Measurements from ENCODE around the gene CLMP.
"Not testable (repeated sequence)": the region's sequence is repeated elsewhere in the genome, so short reads cannot be mapped to it uniquely, and the experiment has no call there.

Gene CLMP

DNA sequence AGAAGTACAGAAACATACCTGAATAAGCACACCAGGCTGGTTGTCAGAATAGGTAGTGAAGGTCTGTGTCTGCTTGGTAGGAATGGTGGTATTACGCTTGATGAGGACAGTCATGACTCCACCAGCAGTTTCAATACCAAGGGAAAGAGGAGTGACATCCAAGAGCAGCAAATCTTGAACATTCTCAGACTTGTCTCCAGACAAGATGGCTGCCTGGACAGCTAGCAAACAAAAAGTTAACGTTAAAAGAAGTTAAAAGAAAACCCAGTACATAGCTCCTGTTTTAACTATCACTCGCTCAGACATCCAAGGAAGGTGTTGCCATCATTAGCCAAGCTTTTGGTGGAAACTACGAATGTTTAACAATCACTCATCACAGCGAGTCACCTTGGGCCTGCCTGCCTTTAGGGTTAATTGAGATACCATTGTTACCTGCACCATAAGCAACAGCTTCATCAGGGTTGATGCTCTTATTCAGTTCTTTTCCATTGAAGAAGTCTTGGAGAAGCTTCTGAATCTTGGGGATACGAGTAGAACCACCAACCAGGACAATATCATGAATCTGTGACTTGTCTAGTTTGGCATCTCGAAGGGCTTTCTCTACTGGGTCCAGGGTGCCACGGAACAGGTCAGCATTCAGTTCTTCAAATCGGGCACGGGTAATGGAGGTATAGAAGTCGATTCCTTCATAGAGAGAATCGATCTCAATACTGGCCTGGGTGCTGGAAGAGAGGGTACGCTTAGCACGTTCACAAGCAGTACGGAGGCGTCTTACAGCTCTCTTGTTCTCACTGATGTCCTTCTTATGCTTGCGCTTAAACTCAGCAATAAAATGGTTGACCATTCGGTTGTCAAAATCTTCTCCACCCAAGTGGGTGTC lies 135.8 kb downstream of the CLMP start:
- DNase-seq (ENCODE audit: low read depth in 2 of 3, low spot score in 2 of 3), result not testable (repeated sequence)

DNA sequence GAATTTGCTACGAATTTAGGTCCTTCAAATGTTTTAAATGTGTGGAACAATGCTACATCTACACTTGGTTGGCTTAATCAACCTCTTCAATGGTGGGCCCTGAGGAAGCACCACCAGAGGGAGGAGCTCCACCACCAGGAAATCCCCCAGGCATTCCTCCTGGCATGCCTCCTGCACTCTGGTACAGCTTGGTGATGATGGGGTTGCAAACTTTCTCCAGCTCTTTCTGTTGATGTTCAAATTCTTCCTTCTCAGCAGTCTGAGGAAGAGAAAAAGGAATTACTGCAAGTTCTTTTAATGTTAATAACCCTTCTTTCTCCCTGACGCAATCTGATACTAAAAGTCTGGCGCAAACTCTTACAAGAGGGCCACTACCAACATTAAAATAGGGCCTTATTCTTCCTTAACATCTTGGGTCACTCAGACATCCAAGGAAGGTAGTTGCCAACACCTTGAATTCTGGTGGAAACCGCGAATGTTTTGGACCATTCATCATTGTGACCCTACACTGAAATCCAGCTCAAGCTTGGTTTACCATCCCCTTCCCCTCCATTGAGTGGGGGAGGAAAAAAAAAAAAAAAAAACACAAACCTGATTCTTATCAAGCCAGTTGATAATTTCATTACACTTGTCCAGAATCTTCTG lies 137.3 kb downstream of the CLMP start:
- no peak for DNase-seq (ENCODE audit: low read depth in 2 of 3, low spot score in 2 of 3)

DNA sequence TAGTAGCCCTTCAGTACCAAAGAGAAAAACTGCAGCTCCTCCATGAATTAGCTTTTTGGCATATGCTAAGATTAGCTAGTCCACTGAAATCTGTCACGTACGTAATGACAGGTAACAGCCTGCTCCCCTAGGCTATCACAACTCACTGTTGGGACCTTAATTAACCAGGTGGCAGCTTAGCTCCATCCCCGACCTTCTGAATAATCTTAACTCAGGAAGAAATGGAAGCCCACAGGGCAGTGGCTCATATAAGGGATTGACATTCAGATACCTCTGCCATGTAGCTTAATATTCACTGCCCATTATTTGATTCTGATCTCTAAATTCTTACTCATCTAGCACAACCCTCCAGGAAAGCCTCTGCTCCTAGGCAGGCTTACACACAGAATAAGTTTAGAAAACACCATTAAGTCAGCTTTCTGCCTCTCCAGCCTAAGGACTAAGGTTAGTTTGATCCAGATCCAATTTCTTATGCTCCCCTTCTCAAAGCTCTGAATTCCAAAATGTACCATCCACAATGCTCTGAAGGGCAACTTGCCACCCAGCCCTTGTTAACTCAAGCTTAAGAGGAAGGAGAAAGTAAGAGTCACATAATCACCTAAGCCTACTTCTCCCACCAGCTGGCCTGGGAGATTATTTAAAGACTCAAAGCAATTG lies 138.1 kb downstream of the CLMP start:
- DNase-seq (ENCODE audit: low read depth in 2 of 3, low spot score in 2 of 3), result no peak

DNA sequence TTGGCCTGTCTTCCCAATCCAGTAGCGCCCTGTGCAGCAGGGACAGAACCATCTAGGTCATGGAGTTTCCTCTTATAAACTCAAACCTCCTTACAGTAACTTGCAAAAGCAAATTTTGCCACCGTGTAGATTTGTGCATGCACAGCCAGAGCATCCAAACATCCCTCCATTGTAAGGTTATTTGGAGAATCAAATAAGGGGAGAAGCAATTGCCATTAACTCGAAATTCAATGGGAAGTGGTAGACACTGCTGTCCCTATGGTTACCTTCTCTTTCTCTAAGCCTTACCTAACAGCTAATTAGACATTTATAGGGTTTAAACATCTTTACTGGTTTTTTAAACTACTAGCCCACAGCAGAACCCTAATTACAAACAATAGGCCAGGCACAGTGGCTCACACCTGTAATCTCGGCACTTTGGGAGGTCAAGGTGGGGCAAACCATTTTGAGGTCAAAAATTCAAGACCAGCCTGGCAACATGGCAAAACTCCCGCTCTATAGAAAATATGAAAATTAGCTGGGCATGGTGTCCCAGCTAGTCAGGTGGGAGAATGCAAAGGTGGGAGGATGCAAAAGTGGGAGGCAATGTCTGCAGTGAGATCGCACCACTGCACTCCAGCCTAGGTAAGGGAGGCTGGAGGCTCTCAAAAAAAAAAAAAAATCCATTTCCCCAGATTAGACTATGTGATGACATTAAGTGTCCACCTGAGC lies 139.7 kb downstream of the CLMP start:
- DNase-seq (ENCODE audit: low read depth in 2 of 3, low spot score in 2 of 3), result peak in 1 of 3 experiments; percentile 20

DNA sequence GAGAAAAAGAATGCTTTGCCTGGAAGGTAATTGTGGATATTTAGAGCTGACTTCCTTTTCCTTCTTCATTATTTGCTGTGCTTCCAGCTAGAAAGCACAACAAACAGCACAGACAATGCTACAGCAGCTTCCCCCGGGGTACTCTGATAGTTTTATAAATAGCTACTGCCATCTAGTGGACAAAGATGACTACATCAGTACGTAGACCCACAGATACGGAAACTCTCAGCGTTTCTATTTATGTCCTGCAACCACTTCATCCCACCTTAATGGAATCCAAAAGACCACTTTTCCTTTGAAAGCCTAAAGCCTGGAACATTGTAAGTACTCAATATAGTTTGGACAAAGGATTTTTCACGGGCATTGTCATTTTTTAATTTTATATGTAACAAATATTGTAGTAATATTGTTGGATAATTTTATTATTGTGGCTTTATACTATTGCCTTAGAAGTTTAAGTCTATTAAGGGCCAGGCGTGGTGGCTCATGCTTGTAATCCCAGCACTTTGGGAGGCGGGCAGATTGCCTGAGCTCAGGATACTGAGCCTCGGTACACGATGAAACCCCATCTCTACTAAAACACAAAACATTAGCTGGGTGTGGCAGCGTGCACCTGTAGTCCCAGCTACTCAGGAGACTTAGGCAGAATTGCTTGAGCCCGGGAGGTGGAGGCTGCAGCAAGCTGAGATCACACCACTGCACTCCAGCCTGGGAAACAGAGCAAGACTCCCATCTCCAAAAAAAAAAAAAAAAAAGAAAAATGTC lies 140.6 kb downstream of the CLMP start:
- peak in 1 of 3 experiments; percentile 23 for DNase-seq (ENCODE audit: low read depth in 2 of 3, low spot score in 2 of 3)

DNA sequence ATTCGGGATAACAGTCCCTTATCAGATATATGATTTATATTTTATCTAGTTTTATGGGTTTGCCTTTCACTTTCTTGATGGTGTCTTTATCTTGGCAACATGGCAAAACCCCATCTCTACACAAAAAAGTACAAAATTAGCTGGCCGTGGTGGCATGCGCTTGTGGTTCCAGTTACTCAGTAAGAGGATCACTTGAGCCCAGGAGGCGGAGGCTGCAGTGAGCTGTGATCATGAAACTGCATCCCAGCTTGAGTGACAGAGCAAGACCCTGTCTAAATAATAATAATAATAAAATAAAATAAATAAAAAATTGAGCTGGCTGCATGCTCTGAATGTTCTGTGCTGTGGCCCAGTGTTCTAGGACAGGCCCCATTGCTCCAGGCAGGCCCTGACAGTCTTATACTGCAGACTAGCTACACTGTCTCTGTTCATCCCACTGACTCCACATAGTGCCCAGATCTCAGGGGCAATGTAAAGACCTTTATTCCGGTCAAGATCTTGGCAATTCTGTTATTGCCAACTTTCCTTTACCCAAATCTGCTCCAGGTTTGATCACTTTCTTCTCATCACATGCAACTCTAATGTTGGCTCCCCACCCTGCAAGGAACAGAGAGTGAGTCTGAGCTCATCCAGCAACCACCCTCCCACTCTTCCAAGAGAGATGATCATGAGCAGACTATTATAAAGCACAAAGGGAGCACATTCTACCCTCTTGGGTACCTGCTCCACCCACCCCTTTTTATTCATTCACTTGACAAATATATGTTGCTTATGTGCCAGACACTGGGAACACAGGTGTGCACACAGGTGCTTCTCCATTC lies 141.9 kb downstream of the CLMP start:
- no peak for DNase-seq (ENCODE audit: low read depth in 2 of 3, low spot score in 2 of 3)

DNA sequence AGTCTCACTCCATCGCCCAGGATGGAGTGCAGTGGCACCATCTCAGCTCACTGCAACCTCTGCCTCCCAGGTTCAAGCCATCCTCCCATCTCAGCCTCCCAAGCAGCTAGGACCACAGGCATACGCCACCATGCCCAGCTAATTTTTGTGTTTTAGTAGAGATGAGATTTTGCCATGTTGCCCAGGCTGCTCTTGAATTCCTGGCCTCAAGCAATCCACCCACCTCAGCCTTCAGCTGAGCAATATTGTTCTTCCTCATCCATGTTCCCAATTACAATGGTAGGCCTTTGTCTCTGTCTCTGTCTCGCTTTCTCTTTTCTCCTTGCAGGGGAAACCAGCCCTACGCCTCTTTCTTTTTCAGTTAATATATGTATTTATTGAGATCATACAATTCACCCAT lies 143.4 kb downstream of the CLMP start:
- DNase-seq (ENCODE audit: low read depth in 2 of 3, low spot score in 2 of 3), result no peak

DNA sequence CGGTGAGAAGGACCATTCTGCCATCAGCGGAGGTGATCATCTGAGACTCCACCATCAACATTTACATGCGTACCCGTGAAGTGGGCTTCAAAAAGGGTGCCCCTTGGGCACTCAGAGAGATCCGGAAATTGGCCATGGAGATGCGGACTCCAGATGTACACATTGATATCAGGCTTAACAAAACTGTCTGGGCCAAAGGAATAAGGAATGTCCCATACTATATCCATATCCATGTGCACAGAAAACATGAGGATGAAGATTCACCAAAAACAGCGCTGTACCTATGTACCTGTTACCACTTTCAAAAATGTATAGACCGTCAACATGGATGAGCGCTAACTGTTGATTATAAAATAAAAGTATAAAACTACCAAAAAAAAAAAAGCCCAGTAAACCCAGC lies 143.9 kb downstream of the CLMP start:
- DNase-seq (ENCODE audit: low read depth in 2 of 3, low spot score in 2 of 3), result no peak

DNA sequence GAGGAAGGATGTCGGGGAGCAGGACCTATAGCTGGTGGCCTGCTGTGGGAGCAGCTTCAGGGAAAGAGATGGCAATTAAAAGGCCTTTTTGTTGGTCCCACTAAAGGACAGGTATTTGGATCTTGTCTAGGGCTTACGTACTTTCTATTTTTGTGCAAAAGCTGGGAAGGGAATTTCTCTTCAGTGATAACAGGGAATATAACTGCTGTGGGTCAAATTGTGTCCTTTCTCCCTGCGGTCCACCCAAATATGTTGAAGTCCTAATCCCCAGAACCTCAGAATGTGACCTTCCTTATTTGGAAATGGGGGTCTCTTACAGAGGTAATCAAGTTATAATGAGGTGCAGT lies 147.1 kb downstream of the CLMP start:
- no peak for DNase-seq (ENCODE audit: low read depth in 2 of 3, low spot score in 2 of 3)

DNA sequence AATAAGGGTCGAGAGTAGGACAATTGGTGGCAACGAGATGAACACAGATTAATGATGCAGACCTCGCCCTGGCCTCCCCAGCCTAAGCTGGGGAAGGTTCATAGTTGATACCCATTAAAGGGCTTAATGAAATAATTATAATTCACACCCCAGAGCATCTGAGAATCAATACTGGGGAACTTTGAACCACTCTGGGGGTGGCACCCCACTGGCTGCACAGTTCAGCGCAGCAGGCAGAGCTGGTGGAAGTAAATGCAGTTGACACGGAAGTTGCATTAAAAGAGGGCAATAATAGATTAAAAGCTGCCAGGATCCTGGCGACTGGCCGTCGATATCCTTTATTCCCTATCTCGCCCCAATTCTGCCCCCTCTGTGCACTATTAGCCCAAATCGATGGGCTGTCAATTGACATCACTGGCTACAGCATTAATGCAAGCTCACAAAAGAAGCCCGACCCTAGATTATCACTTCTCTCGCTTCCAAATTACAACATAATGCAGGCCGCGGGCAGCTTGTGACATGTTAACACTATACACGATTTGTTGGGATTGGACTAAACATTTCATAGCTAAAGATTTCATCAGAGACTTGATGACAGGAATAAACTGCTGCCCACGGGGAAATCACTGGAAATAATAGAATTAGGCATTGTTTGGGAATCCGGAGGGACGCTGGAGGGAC lies 147.6 kb downstream of the CLMP start:
- DNase-seq (ENCODE audit: low read depth in 2 of 3, low spot score in 2 of 3), result no peak

DNA sequence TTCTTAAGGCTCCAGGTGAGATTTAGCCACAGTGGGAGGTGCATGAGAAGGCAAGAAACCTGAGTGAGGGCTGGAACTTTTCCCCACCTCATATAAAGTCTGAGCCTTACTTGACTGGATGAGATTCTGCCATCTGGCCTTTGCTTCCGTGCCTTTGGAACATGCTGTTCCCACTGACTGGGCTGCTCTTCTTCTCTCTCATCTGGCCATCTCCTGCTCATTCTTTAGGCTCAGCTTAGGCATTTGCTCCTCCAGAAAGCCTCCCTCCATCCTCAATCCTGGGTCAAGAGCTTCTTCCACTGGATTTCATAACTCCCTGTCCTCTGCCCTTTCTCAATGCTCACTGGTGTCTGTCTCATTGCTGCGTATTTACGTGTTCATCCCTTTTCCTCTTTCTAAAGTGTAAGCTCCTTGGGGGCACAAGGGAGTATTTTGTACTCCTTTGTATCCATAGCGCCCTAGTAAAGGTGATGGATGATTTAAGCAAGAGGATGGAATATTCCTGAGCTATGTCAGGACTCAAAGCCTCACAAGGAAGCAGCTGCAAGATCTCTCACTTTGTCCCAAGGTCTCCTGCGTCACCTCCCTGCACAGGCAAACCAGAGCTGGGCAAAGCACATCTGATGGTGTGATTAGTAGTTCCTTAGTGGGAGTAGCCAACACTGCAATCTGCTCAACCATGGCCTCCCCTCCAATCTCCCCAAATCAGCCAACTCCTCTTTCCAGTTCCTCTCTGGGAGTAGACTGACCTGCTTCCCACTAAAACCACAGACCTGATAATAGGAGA lies 148.4 kb downstream of the CLMP start:
- no peak for DNase-seq (ENCODE audit: low read depth in 2 of 3, low spot score in 2 of 3)

DNA sequence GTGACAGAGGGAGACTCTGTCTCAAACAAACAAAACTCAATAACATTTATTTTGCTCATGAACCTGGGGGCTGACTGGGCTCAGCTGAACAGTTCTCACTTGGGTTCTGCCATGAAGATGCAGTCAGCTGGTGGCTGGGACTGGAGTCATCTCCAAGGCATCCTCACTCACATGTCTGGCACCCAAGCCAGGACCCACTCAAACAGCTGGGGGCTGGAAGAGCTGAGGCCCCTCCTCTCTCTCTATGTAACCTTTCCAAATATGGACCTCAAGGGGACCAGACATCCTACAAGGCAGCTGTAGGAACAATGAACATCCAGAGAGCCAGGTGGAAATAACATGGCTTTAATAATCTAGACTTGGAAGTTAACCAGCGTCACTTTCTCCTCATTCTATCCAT lies 149.9 kb downstream of the CLMP start:
- no peak for DNase-seq (ENCODE audit: low read depth in 2 of 3, low spot score in 2 of 3)

DNA sequence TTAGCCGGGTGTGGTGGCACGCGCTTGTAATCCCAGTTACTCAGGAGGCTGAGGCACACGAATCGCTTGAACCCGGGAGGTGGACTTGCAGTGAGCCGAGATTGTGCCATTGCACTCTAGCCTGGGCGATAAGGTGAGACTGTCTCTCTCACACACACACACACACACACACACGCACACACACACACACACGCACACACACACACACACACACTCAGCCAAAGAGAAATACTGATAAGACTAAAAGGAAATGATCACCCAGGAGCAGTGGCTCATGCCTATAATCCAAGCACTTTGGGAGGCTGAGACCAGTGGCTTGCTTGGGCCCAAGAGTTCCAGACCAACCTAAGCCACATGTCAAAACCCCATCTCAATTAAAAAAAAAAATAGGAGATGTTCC lies 153.9 kb downstream of the CLMP start:
- DNase-seq (ENCODE audit: low read depth in 2 of 3, low spot score in 2 of 3), result no peak

DNA sequence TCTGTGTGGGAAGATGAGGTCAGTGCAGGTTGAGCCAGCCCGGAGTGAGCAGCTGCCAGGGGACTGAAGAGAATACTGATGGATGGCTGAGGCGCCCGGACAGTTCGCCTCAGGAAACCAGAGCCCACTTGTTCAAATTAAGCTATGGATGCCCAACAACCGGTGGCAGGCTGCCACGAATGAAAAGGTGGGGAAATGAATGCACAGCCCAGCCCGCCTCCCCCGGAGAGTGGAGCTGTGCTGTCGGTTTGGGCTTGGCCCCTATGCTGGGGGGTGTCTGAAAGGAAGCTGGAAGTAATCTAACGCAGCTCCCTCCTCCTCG lies 155.0 kb downstream of the CLMP start:
- no peak for DNase-seq (ENCODE audit: low read depth in 2 of 3, low spot score in 2 of 3)

DNA sequence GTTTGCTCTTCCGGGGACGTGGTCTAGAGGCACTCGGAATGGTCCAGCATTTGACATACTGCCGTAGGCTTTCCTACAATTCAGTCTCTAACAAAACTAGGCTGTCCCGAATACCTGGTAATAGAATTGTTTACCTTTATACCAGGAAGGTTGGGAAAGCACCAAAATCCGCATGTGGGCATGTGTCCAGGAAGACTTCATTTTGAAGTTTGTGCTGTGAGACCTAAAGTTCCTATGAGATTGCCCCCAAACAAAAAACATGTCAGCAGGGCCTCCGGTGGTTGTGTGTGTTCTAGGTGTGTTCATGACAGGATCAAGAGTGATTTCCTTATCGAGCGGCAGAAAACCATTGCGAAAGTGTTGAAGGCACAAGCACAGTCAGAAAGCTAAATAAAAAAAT lies 159.2 kb downstream of the CLMP start:
- no peak for DNase-seq (ENCODE audit: low read depth in 2 of 3, low spot score in 2 of 3)

DNA sequence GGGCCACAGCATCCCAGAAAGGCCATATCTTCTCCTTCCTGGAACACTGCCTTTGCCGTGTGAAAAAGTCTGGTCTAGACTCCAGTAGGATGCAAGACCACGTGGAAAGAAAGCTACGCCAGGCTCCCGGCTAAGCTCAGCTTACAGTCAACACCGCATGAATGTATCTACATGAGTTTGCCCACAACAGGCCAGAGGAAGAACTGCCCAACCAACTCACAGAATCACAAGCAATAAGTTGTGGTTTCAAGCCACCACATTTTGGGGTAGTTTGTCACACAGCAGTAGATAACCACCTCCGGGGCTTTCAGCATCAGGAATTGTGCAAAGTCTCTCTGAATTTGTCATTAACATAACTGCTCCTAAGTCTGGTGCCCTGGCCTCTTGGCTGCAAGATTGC lies 160.5 kb downstream of the CLMP start:
- no peak for DNase-seq (ENCODE audit: low read depth in 2 of 3, low spot score in 2 of 3)

DNA sequence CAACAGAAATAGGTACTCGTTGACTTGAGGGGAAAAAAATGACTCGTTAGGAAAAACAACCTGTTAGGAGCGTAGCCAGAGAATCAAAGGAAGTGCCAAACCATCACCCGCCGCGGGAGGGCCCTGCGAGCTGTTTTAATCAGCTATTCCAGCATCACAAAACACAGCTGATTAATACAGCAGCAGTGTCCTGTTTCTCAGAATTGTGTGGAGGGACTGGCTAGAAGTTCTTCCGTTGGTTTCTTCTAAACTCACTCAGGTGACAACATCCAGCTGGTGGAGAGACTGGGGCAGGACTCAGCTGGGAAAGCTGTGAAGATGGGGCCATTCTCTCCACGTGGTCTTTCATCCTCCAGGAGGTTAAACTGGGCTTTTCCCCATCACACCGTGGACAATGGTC lies 161.2 kb downstream of the CLMP start:
- DNase-seq (ENCODE audit: low read depth in 2 of 3, low spot score in 2 of 3), result no peak

DNA sequence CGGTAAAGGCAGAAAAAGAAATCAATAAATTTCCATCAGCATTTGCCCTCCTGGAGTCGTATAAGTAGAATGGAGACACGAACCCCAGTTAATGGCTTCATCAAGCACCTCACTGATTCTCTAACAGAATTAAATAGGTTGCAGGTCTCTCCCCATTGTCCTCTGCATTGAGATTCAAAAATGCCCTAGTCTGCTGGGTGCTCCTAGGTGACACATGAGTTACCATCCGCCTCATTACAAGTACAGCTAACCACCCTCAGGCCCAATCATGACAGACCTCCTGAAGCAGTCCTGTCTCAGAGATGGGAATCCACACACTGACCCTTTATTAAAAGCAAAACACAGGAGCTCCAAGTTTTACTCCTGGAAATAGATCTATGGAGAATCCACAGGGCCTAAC lies 164.5 kb downstream of the CLMP start:
- DNase-seq (ENCODE audit: low read depth in 2 of 3, low spot score in 2 of 3), result no peak

DNA sequence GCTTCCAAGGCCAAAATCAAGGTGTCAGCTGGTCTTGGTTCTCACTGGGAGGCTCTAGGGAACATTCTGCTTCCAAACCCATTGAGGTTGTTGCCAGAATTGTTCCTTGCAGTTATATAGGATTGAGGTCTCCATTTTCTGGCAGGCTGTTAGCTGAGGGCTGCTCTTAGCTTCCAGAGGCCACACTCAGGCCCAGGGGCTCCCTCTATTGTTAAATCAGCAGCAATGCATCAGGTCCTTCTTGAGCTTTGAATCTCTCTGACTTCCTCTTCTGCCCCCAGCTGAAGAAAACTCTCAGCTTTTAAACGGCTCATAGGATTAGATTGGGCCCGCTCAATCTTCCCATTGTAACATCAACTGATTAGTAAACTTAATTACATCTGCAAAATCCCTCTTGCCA lies 174.1 kb downstream of the CLMP start:
- no peak for DNase-seq (ENCODE audit: low read depth in 2 of 3, low spot score in 2 of 3)
